ENCODE measurements around the gene CYSTM1. TPM values are rescaled to one million over a fixed set of nuclear protein-coding genes. Genes with fewer than 3 reads are reported as not detected.

The CYSTM1 gene
- total RNA-seq, 1 donor from 2014 or later = 24.9 TPM

DNA sequence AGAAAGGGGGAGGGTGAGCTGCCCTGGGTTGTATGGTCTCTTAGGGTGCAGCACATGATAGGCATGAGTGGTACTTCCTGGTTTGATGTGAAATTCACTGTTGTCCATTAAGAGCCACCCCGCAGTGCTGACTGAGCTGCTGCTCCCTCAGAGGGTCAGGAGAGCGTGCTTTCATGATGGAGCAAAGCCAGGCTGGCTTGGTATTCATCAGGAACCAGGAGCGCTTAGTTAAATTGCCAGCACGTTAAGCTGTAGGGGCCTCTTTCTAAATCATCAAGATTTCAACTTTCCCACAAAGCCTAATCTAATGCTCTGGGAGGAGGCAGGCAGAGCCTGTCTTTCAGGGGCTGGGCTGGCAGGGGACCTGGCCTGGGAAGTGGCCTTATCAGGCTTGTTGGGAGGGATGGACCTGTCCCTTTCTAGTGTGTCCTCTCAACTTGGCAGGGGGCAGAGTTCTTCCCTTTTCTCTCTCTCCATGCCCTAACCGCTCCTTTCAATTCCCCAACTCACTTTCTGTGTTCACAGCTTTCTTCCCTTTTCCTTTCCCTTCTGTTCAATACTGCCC is 7.9 kb downstream of the CYSTM1 start:
- TF ChIP-seq, protein P1, sequence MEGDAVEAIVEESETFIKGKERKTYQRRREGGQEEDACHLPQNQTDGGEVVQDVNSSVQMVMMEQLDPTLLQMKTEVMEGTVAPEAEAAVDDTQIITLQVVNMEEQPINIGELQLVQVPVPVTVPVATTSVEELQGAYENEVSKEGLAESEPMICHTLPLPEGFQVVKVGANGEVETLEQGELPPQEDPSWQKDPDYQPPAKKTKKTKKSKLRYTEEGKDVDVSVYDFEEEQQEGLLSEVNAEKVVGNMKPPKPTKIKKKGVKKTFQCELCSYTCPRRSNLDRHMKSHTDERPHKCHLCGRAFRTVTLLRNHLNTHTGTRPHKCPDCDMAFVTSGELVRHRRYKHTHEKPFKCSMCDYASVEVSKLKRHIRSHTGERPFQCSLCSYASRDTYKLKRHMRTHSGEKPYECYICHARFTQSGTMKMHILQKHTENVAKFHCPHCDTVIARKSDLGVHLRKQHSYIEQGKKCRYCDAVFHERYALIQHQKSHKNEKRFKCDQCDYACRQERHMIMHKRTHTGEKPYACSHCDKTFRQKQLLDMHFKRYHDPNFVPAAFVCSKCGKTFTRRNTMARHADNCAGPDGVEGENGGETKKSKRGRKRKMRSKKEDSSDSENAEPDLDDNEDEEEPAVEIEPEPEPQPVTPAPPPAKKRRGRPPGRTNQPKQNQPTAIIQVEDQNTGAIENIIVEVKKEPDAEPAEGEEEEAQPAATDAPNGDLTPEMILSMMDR (IDR thresholded peaks at IDR 0.05) = no peak
- Mint-ChIP-seq H3K27ac (ENCODE audit: unreplicated experiment) (peak overlapping the region; percentile 9), H3K4me3 (ENCODE audit: unreplicated experiment) (no peak overlapping the region), H3K4me1 (ENCODE audit: low read depth) (peaks cover 15% of the 10 kb centered on the region), H3K36me3 (ENCODE audit: low read depth) (no peaks in the 10 kb centered on the region), H3K9me3 (ENCODE audit: low read depth) (no peaks in the 10 kb centered on the region), H3K27me3 (ENCODE audit: low read depth) (no peaks in the 10 kb centered on the region)
- DNase-seq (ENCODE audit: low spot score) = no peak

DNA sequence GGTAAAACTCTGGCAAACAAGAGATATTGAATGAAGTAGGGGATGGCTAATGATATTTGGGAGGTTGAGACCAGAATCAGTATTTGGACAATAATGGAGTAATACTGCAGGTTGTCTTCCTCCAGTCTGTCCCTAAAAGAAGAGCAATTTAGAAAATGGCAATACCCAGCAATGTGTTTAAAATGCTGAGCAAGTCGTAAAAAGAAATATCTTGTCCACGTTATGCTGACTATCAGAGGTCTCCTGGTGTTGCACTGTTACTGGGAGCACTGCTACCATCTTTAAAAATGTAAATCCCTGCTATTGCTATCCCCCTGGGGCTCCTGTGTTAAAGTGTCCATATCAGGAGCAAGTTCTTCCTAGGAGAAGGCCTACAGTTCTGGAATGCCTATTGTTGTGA is 10.4 kb downstream of the CYSTM1 start:
- Mint-ChIP-seq H3K9me3 (ENCODE audit: low read depth) (no peaks in the 10 kb centered on the region), H3K4me3 (ENCODE audit: unreplicated experiment) (no peak overlapping the region), H3K27ac (ENCODE audit: unreplicated experiment) (no peak overlapping the region), H3K36me3 (ENCODE audit: low read depth) (peaks cover 2% of the 10 kb centered on the region), H3K27me3 (ENCODE audit: low read depth) (no peaks in the 10 kb centered on the region), H3K4me1 (ENCODE audit: low read depth) (peaks cover 27% of the 10 kb centered on the region)
- DNase-seq (ENCODE audit: low spot score) = no peak
- TF ChIP-seq, protein P1 (IDR thresholded peaks at IDR 0.05) = no peak

DNA sequence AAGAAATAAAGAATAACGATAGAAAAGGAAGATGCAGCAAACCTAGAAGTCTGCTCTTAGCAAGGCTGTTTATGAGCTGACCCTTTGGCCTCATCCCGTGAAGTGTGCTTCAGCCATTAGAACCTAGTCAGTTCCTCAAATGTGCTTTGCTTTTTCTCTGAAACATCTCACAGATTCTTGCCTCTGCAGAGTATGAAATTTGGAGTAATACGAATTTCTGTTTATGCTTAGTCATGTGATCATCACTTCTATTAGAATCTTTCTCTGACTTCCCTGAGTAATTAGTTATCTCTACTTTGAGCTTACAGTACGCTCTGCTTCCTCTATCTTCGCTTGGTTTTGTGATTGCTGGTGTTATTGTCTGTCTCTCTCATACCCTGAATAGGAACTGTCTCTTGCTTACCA is 11.3 kb downstream of the CYSTM1 start:
- Mint-ChIP-seq H3K27me3 (ENCODE audit: low read depth) (no peaks in the 10 kb centered on the region), H3K9me3 (ENCODE audit: low read depth) (no peaks in the 10 kb centered on the region), H3K4me3 (ENCODE audit: unreplicated experiment) (no peak overlapping the region), H3K27ac (ENCODE audit: unreplicated experiment) (no peak overlapping the region), H3K36me3 (ENCODE audit: low read depth) (peaks cover 2% of the 10 kb centered on the region), H3K4me1 (ENCODE audit: low read depth) (peaks cover 35% of the 10 kb centered on the region)
- no peak for DNase-seq (ENCODE audit: low spot score)
- TF ChIP-seq, protein P1 (IDR thresholded peaks at IDR 0.05) = no peak

DNA sequence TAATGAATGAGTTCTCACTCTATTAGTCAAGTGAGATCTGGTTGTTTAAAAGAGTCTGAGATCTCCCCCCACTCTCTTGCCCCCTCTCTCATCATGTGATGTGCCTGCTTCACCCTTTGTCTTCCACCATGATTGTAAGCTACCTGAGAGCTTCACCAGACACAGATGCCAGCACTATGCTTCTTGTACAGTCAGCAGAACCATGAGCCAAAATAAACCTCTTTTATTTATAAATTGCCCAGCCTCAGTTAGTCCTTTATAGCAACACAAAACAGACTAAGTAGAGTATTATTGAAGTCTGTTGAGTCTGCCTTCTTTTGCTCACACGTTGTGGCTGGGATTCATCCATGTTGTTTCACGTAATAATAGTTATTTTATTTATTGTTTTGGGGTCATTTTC is 14.3 kb downstream of the CYSTM1 start:
- peaks cover 24% of the 10 kb centered on the region for H3K4me1 Mint-ChIP-seq (ENCODE audit: low read depth)
- no peak overlapping the region for H3K27ac Mint-ChIP-seq (ENCODE audit: unreplicated experiment)

DNA sequence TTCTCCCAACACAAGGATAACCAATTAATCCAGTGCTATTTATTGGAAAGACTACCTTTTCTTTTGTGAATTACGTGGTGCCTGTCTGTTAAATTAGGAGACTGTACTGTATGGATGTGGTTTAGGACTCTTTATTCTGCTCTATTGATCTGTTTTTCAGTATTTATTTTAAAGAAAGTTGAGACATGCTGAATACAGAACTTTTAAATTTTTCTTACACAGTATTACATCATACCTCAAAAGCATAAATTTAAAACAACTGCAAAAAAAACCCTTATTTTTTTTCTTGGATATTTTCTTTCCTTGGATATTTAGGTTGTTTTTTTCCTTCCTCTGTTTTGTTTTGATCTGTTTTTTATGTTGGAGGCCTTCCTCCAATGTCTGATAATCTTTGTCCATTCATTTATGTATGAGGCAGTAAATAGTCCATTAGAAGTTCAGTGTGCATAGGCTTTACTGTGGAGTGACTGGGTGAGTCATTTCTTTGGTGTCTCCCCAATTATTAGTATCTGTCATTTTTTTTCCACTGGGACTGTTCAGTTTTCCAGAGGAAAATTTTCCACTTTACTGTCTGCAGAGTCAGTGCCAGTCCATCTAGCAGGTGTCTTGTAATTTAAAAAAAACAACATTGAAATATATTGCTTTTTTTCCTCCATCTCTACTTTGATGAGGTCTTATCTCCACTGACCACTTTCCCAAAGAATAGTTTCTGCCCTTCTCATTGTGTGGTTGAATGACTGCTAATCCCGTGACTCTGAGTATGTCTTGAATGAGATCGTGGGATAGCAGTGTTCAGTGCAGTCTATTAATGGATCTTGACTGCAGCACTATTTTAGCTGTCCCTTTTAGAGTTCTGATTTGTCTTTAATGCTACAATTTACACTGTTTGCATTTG is 15.2 kb downstream of the CYSTM1 start:
- no peaks in the 10 kb centered on the region for H3K9me3 Mint-ChIP-seq (ENCODE audit: low read depth)
- TF ChIP-seq, protein P1 (IDR thresholded peaks at IDR 0.05) = no peak
- DNase-seq (ENCODE audit: low spot score) = no peak
- H3K4me3 Mint-ChIP-seq (ENCODE audit: unreplicated experiment) = no peak overlapping the region
- H3K36me3 Mint-ChIP-seq (ENCODE audit: low read depth) = peaks cover 3% of the 10 kb centered on the region
- peak overlapping the region; percentile 92 for H3K27ac Mint-ChIP-seq (ENCODE audit: unreplicated experiment)
- no peaks in the 10 kb centered on the region for H3K27me3 Mint-ChIP-seq (ENCODE audit: low read depth)
- H3K4me1 Mint-ChIP-seq (ENCODE audit: low read depth) = peaks cover 24% of the 10 kb centered on the region

More for the DNA sequence above, 14.3 kb downstream of the CYSTM1 start:
- no peak for DNase-seq (ENCODE audit: low spot score)
- no peak overlapping the region for H3K4me3 Mint-ChIP-seq (ENCODE audit: unreplicated experiment)
- H3K36me3 Mint-ChIP-seq (ENCODE audit: low read depth) = peaks cover 2% of the 10 kb centered on the region
- H3K9me3 Mint-ChIP-seq (ENCODE audit: low read depth) = no peaks in the 10 kb centered on the region
- TF ChIP-seq, protein P1 (IDR thresholded peaks at IDR 0.05) = no peak
- no peaks in the 10 kb centered on the region for H3K27me3 Mint-ChIP-seq (ENCODE audit: low read depth)
